Activated CD8-positive, alpha-beta memory T cell treated with anti-CD3 and anti-CD28 coated beads for 24 hours (primary cell): Measurements from ENCODE around the gene TEPSIN.
A peak's percentile ranks its signal among the peaks of the same experiment; 100 is the strongest.
"Not testable (repeated sequence)": the region's sequence is repeated elsewhere in the genome, so short reads cannot be mapped to it uniquely, and the experiment has no call there.

Experiments used
- DNase-seq: peaks from one replicate; pipeline ENCODE4 v3.0.0-alpha.2; 2020

Gene TEPSIN

GRCh38 chr17:81234940-81235821 lies 3.7 kb downstream of the TEPSIN start:
- DNase-seq: no peak

GRCh38 chr17:81234506-81234855 lies 4.4 kb downstream of the TEPSIN start:
- no peak for DNase-seq

- DNase-seq: no peak
These were observed 4.9 kb downstream of the TEPSIN start for GRCh38 chr17:81233811-81234505.

GRCh38 chr17:81233316-81233715 lies 5.5 kb downstream of the TEPSIN start:
- DNase-seq: no peak

GRCh38 chr17:81232616-81233241 lies 6.1 kb downstream of the TEPSIN start:
- no peak for DNase-seq

- DNase-seq: no peak
These were observed 6.9 kb downstream of the TEPSIN start for GRCh38 chr17:81231766-81232581.

- no peak for DNase-seq
These were observed 7.7 kb downstream of the TEPSIN start for GRCh38 chr17:81231121-81231645.

- DNase-seq: no peak
These were observed 8.6 kb downstream of the TEPSIN start for GRCh38 chr17:81230043-81230820.

- DNase-seq: no peak
These were observed 9.3 kb downstream of the TEPSIN start for GRCh38 chr17:81229666-81229920.

GRCh38 chr17:81228834-81229665 lies 9.8 kb downstream of the TEPSIN start:
- no peak for DNase-seq

GRCh38 chr17:81228420-81228819 lies 10.4 kb downstream of the TEPSIN start:
- DNase-seq: no peak

GRCh38 chr17:81227630-81228029 lies 11.2 kb downstream of the TEPSIN start:
- DNase-seq: not testable (repeated sequence)

- peak; percentile 71 for DNase-seq
These were observed 15.1 kb downstream of the TEPSIN start for GRCh38 chr17:81223762-81224130.

- peak; percentile 100 for DNase-seq
These were observed 15.7 kb downstream of the TEPSIN start, which contains the start of gene CEP131 for GRCh38 chr17:81222906-81223761. TSS of gene CEP131 (minus strand) at chr17:81222965. CDS start at chr17:81220056, 2,909 bp downstream.

- DNase-seq: no peak
These were observed 16.3 kb downstream of the TEPSIN start for GRCh38 chr17:81222620-81222905.

GRCh38 chr17:81221842-81222619 lies 16.8 kb downstream of the TEPSIN start:
- DNase-seq: no peak

GRCh38 chr17:81221371-81221841 lies 17.4 kb downstream of the TEPSIN start:
- DNase-seq: no peak

GRCh38 chr17:81219476-81220180 lies 19.2 kb downstream of the TEPSIN start:
- DNase-seq: no peak

GRCh38 chr17:81218991-81219390 lies 19.9 kb downstream of the TEPSIN start:
- no peak for DNase-seq
